HL-60 (cell line): ENCODE measurements around the gene TUBB4B.

Source experiments
- DNase-seq, 2 experiments: peaks; one replicate each; pipeline ENCODE4 v3.0.0-alpha.2; 2010 to 2020; ENCODE audit warnings: low read depth in 1 of 2, low spot score in 1 of 2
- H3K27ac ChIP-seq: fragments of 250-450 bp; sonication (Bioruptor Pico); replicated peaks from 2 replicates; pipeline ENCODE4 v1.5.1; 2020; ENCODE audit warnings: mild to moderate bottlenecking, moderate library complexity
- H3K27me3 ChIP-seq: fragments of 250-450 bp; sonication (Bioruptor Pico); 2 replicates; pipeline ENCODE4 v1.5.1; 2021; ENCODE audit warnings: mild to moderate bottlenecking, moderate library complexity; ENCODE audit not compliant: insufficient read depth, poor library complexity, severe bottlenecking
- H3K4me3 ChIP-seq: replicated peaks from 2 replicates; pipeline ENCODE4 v1.5.1; 2011; ENCODE audit warnings: mild to moderate bottlenecking, control low read depth, low read length; ENCODE audit not compliant: insufficient read depth
- GABPA ChIP-seq: IDR thresholded peaks from 2 replicates; pipeline ENCODE4 v1.6.1; 2012; ENCODE audit warnings: low read depth
- POLR2AphosphoS5 ChIP-seq: IDR thresholded peaks from 2 replicates; pipeline ENCODE4 v1.6.1; 2012; ENCODE audit warnings: low read depth
- REST ChIP-seq: IDR thresholded peaks from 2 replicates; pipeline ENCODE4 v1.6.1; 2012; ENCODE audit warnings: low read depth; ENCODE audit not compliant: insufficient replicate concordance
- SPI1 ChIP-seq: IDR thresholded peaks from 2 replicates; pipeline ENCODE4 v1.6.1; 2012; ENCODE audit warnings: low read depth, mild to moderate bottlenecking, borderline replicate concordance
- TF ChIP-seq, protein P1 (sequence below): IDR thresholded peaks from one replicate; pipeline ENCODE4 v1.5.1; 2011; ENCODE audit warnings: low read length, control low read depth, inconsistent platforms; ENCODE audit not compliant: insufficient read depth

The TUBB4B gene

DNA sequence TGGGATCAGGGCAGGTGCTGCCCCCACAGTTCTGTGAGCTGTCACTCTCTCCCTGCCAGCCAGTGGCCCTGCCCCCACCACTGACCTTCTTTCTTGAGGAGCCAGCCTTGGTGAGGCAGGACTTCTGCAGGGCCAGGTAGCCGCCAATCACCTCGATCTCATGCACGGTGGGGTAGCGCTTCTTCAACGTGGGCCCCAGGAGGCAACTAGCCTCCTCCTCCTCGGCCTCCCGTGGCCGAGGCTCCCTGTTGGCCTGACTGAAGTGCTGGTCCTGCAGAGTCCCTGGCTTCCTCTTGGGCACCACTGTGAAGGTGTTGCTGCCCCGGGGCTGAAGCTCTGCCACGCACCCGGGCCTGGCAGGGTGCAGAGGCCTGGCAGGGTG, 42.2 kb upstream of the TUBB4B start:
- Histone ChIP-seq H3K4me3 (no peak overlapping the region; the same call in 1 of the 2 replicates), H3K27ac (no peak overlapping the region), H3K27me3 (no peaks in the 10 kb centered on the region)
- DNase-seq = no peak
- TF ChIP-seq POLR2AphosphoS5 (no peak), REST (no peak), SPI1 (no peak), GABPA (no peak)
- TF ChIP-seq, protein P1, sequence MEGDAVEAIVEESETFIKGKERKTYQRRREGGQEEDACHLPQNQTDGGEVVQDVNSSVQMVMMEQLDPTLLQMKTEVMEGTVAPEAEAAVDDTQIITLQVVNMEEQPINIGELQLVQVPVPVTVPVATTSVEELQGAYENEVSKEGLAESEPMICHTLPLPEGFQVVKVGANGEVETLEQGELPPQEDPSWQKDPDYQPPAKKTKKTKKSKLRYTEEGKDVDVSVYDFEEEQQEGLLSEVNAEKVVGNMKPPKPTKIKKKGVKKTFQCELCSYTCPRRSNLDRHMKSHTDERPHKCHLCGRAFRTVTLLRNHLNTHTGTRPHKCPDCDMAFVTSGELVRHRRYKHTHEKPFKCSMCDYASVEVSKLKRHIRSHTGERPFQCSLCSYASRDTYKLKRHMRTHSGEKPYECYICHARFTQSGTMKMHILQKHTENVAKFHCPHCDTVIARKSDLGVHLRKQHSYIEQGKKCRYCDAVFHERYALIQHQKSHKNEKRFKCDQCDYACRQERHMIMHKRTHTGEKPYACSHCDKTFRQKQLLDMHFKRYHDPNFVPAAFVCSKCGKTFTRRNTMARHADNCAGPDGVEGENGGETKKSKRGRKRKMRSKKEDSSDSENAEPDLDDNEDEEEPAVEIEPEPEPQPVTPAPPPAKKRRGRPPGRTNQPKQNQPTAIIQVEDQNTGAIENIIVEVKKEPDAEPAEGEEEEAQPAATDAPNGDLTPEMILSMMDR = no peak

DNA sequence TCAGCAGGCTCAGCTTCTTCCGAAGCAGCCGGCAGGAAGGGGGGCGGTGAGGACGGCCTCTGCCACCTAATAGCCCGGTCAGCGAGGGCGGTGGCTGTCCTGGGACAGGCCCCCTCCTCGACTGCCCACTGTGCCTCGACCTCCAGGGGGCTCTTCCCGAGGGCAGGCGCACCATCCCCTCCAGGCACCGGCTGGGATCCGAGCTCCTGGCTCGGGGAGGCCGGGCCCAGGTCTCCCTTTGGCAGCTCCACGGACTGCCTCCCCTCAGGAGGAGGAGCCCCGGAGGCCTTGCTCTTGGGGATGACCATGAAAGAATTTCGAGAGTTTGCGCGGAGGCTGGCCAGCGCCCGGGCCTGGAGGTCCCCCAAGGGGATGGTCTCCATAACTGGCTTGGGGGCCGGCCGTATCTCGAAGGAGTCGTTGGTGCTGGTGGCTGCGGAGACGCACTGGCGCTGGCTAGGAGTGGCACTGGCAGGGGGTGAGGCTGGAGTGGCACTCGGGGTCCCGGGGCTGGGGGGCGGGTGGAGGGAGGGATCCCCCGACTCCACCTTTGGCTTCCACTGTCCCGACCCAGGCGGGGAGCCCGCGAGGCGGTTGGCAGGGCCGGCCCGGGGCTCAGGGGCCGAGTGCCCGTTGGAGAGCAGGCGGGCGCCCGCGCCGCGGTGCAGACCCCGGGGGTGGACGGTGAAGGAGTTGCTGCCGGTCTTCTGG, 41.5 kb upstream of the TUBB4B start:
- no peaks in the 10 kb centered on the region for H3K27me3 ChIP-seq
- peak overlapping the region; percentile 36 for H3K4me3 ChIP-seq
- TF ChIP-seq GABPA (no peak), POLR2AphosphoS5 (no peak), SPI1 (no peak), REST (no peak)
- TF ChIP-seq, protein P1 = no peak
- H3K27ac ChIP-seq = no peak overlapping the region
- DNase-seq = no peak

DNA sequence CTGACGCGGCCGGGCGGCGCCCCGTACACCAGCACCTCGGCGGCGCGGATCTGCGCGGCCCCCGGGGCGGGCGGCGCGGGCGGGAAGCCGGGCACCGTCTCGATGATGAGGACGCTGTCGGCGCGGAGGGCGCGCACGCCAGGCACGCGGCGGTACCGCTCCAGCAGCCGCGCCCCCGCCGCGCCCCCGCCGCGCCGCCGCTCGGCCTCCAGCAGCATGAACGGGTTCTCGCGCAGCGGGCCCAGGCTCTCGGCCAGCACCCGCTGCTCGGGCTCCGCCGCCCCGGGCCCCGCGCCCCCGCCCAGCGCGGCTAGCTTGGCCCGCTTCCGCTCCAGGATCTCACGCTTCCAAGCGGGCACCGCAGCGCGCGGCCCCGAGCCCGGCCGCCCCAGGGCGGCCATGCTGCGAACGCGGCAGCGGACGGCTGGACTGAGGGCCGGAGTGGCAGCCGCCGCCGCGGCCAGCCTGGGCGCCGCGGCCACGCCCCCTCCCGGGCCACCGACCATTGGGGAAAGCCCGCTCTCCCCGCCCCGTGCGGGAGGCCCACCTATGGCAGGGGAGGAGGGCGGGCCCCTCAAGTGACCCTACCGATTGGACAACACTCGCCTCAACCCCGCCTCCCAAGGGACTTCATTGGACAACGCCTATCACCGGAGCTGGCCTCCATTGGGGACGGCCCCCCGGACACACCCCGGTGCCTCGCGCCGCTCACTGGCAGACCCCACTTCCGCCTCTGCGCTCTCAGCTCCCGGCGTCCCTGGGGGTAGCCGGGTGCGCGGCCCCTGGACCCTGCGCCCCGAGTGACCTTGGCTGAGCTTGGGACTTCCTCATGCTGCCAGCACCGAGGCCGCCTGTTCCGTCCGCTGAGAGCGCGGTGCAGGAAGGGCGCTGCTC, 40.5 kb upstream of the TUBB4B start, which contains the start of gene TPRN:
TPRN (minus strand) TSS at position 431 of the 894 bp plus-strand sequence; CDS start at position 401, 30 bp downstream.
- peak; percentile 100 for DNase-seq
- Histone ChIP-seq H3K27ac (peak within 1 kb of the TSS; percentile 74), H3K4me3 (peak within 1 kb of the TSS; percentile 62), H3K27me3 (no peaks in the 10 kb centered on the region)
- TF ChIP-seq POLR2AphosphoS5 (peak; percentile 74), REST (no peak), SPI1 (peak; percentile 66), GABPA (no peak; the same call in 1 of the 2 replicates)
